ENCODE measurements around the gene ZNF407. TPM values are rescaled to one million over a fixed set of nuclear protein-coding genes. Genes with fewer than 3 reads are reported as not detected.
A peak's percentile ranks its signal among the peaks of the same experiment; 100 is the strongest.

Gene ZNF407
- total RNA-seq, 1 donor from 2014 or later = 18.3 TPM

GRCh38 chr18:74994502-74995418 is 397.1 kb downstream of the ZNF407 start:
- H3K4me3 Mint-ChIP-seq (ENCODE audit: low read depth) = peak overlapping the region; percentile 51
- H3K27ac Mint-ChIP-seq = peak overlapping the region; percentile 67
- peaks cover 52% of the 10 kb centered on the region for H3K4me1 Mint-ChIP-seq (ENCODE audit: low read depth)
- DNase-seq (ENCODE audit: low spot score) = no peak
- intact Hi-C loops (cut with micrococcal nuclease) = loop anchor here (2.0 to 10.0 kb wide), 2 partner anchors 76 to 210 kb away; partner anchors contain the start of gene PTGR3
- H3K36me3 Mint-ChIP-seq (ENCODE audit: low read depth) = peaks cover 12% of the 10 kb centered on the region
- no peaks in the 10 kb centered on the region for H3K27me3 Mint-ChIP-seq (ENCODE audit: low read depth)
- no peaks in the 10 kb centered on the region for H3K9me3 Mint-ChIP-seq

- Mint-ChIP-seq H3K27ac (peak overlapping the region; percentile 67), H3K4me1 (ENCODE audit: low read depth) (peaks cover 49% of the 10 kb centered on the region), H3K27me3 (ENCODE audit: low read depth) (no peaks in the 10 kb centered on the region), H3K4me3 (ENCODE audit: low read depth) (peak overlapping the region; percentile 10), H3K36me3 (ENCODE audit: low read depth) (peaks cover 12% of the 10 kb centered on the region), H3K9me3 (no peaks in the 10 kb centered on the region)
- intact Hi-C loops (cut with micrococcal nuclease) = loop anchor here (2.0 to 10.0 kb wide), 2 partner anchors 75 to 209 kb away; partner anchors contain the start of gene PTGR3
- no peak for DNase-seq (ENCODE audit: low spot score)
These were observed 397.7 kb downstream of the ZNF407 start for GRCh38 chr18:74995419-74995736.

- Mint-ChIP-seq H3K9me3 (no peaks in the 10 kb centered on the region), H3K36me3 (ENCODE audit: low read depth) (peaks cover 12% of the 10 kb centered on the region), H3K4me1 (ENCODE audit: low read depth) (peaks cover 42% of the 10 kb centered on the region), H3K4me3 (ENCODE audit: low read depth) (no peak overlapping the region), H3K27me3 (ENCODE audit: low read depth) (no peaks in the 10 kb centered on the region), H3K27ac (no peak overlapping the region)
- no peak for DNase-seq (ENCODE audit: low spot score)
- intact Hi-C loops (cut with micrococcal nuclease) = loop anchor here (10.0 kb wide), 1 partner anchor 209 kb away; the partner anchor contains the start of gene PTGR3
These were observed 398.4 kb downstream of the ZNF407 start for GRCh38 chr18:74996055-74996454.

GRCh38 chr18:74996996-74997395 is 399.3 kb downstream of the ZNF407 start:
- H3K27me3 Mint-ChIP-seq (ENCODE audit: low read depth) = no peaks in the 10 kb centered on the region
- H3K27ac Mint-ChIP-seq = no peak overlapping the region
- intact Hi-C loops (cut with micrococcal nuclease) = loop anchor here (10.0 kb wide), 1 partner anchor 208 kb away; the partner anchor contains the start of gene PTGR3
- H3K9me3 Mint-ChIP-seq = no peaks in the 10 kb centered on the region
- H3K36me3 Mint-ChIP-seq (ENCODE audit: low read depth) = peaks cover 12% of the 10 kb centered on the region
- DNase-seq (ENCODE audit: low spot score) = no peak
- H3K4me3 Mint-ChIP-seq (ENCODE audit: low read depth) = no peak overlapping the region
- H3K4me1 Mint-ChIP-seq (ENCODE audit: low read depth) = peaks cover 35% of the 10 kb centered on the region

- Mint-ChIP-seq H3K4me1 (ENCODE audit: low read depth) (peaks cover 6% of the 10 kb centered on the region), H3K27me3 (ENCODE audit: low read depth) (no peaks in the 10 kb centered on the region), H3K4me3 (ENCODE audit: low read depth) (no peak overlapping the region), H3K36me3 (ENCODE audit: low read depth) (peaks cover 8% of the 10 kb centered on the region), H3K9me3 (no peaks in the 10 kb centered on the region), H3K27ac (no peak overlapping the region)
- DNase-seq (ENCODE audit: low spot score) = no peak
- intact Hi-C loops (cut with micrococcal nuclease) = no loop called here
These were observed 403.2 kb downstream of the ZNF407 start for GRCh38 chr18:75000920-75001319.

GRCh38 chr18:75003039-75003438 is 405.4 kb downstream of the ZNF407 start:
- no peaks in the 10 kb centered on the region for H3K4me1 Mint-ChIP-seq (ENCODE audit: low read depth)
- H3K27me3 Mint-ChIP-seq (ENCODE audit: low read depth) = no peaks in the 10 kb centered on the region
- no peak for DNase-seq (ENCODE audit: low spot score)
- H3K4me3 Mint-ChIP-seq (ENCODE audit: low read depth) = no peak overlapping the region
- H3K27ac Mint-ChIP-seq = no peak overlapping the region
- peaks cover 4% of the 10 kb centered on the region for H3K36me3 Mint-ChIP-seq (ENCODE audit: low read depth)
- intact Hi-C loops (cut with micrococcal nuclease) = no loop called here
- H3K9me3 Mint-ChIP-seq = no peaks in the 10 kb centered on the region

- intact Hi-C loops (cut with micrococcal nuclease) = no loop called here
- DNase-seq (ENCODE audit: low spot score) = no peak
- Mint-ChIP-seq H3K36me3 (ENCODE audit: low read depth) (no peaks in the 10 kb centered on the region), H3K4me3 (ENCODE audit: low read depth) (no peak overlapping the region), H3K27me3 (ENCODE audit: low read depth) (no peaks in the 10 kb centered on the region), H3K27ac (no peak overlapping the region), H3K4me1 (ENCODE audit: low read depth) (no peaks in the 10 kb centered on the region), H3K9me3 (no peaks in the 10 kb centered on the region)
These were observed 406.4 kb downstream of the ZNF407 start for GRCh38 chr18:75003764-75004690.

- Mint-ChIP-seq H3K9me3 (no peaks in the 10 kb centered on the region), H3K4me3 (ENCODE audit: low read depth) (no peak overlapping the region), H3K4me1 (ENCODE audit: low read depth) (no peaks in the 10 kb centered on the region), H3K27ac (no peak overlapping the region), H3K36me3 (ENCODE audit: low read depth) (no peaks in the 10 kb centered on the region), H3K27me3 (ENCODE audit: low read depth) (no peaks in the 10 kb centered on the region)
- intact Hi-C loops (cut with micrococcal nuclease) = no loop called here
- DNase-seq (ENCODE audit: low spot score) = no peak
These were observed 408.0 kb downstream of the ZNF407 start for GRCh38 chr18:75005626-75006025.

GRCh38 chr18:75008186-75008585 is 410.5 kb downstream of the ZNF407 start:
- DNase-seq (ENCODE audit: low spot score) = no peak
- H3K4me1 Mint-ChIP-seq (ENCODE audit: low read depth) = no peaks in the 10 kb centered on the region
- no peak overlapping the region for H3K4me3 Mint-ChIP-seq (ENCODE audit: low read depth)
- H3K36me3 Mint-ChIP-seq (ENCODE audit: low read depth) = no peaks in the 10 kb centered on the region
- no peak overlapping the region for H3K27ac Mint-ChIP-seq
- no peaks in the 10 kb centered on the region for H3K9me3 Mint-ChIP-seq
- no peaks in the 10 kb centered on the region for H3K27me3 Mint-ChIP-seq (ENCODE audit: low read depth)
- intact Hi-C loops (cut with micrococcal nuclease) = no loop called here

GRCh38 chr18:75009296-75009695 is 411.6 kb downstream of the ZNF407 start:
- no peaks in the 10 kb centered on the region for H3K9me3 Mint-ChIP-seq
- no peak overlapping the region for H3K27ac Mint-ChIP-seq
- no peak for DNase-seq (ENCODE audit: low spot score)
- no peaks in the 10 kb centered on the region for H3K27me3 Mint-ChIP-seq (ENCODE audit: low read depth)
- H3K36me3 Mint-ChIP-seq (ENCODE audit: low read depth) = no peaks in the 10 kb centered on the region
- no peak overlapping the region for H3K4me3 Mint-ChIP-seq (ENCODE audit: low read depth)
- H3K4me1 Mint-ChIP-seq (ENCODE audit: low read depth) = peaks cover 2% of the 10 kb centered on the region
- intact Hi-C loops (cut with micrococcal nuclease) = no loop called here

- H3K9me3 Mint-ChIP-seq = no peaks in the 10 kb centered on the region
- peaks cover 4% of the 10 kb centered on the region for H3K4me1 Mint-ChIP-seq (ENCODE audit: low read depth)
- H3K27me3 Mint-ChIP-seq (ENCODE audit: low read depth) = no peaks in the 10 kb centered on the region
- DNase-seq (ENCODE audit: low spot score) = no peak
- intact Hi-C loops (cut with micrococcal nuclease) = no loop called here
- H3K36me3 Mint-ChIP-seq (ENCODE audit: low read depth) = no peaks in the 10 kb centered on the region
- no peak overlapping the region for H3K27ac Mint-ChIP-seq
- no peak overlapping the region for H3K4me3 Mint-ChIP-seq (ENCODE audit: low read depth)
These were observed 412.2 kb downstream of the ZNF407 start for GRCh38 chr18:75009878-75010277.

- intact Hi-C loops (cut with micrococcal nuclease) = no loop called here
These were observed 412.6 kb downstream of the ZNF407 start for GRCh38 chr18:75010278-75010677.

More at GRCh38 chr18:75010278-75010677, 412.6 kb downstream of the ZNF407 start:
- Mint-ChIP-seq H3K27ac (no peak overlapping the region), H3K36me3 (ENCODE audit: low read depth) (no peaks in the 10 kb centered on the region), H3K27me3 (ENCODE audit: low read depth) (no peaks in the 10 kb centered on the region), H3K9me3 (no peaks in the 10 kb centered on the region), H3K4me1 (ENCODE audit: low read depth) (peaks cover 4% of the 10 kb centered on the region), H3K4me3 (ENCODE audit: low read depth) (no peak overlapping the region)
- no peak for DNase-seq (ENCODE audit: low spot score)

Data from activated T-helper 2 cell treated with anti-CD3 and anti-CD28 coated beads, Interferon-gamma antibody, Interleukin-2, Interleukin-4, amounts not matched to agents 10 μg/mL and 5 μg/mL and 100 μg/mL, durations not matched to agents 14 hours and 24 hours and 36 hours (primary cell).